GM12864 (cell line): Measurements from ENCODE around the gene CELF5.
"Not testable (repeated sequence)": the region's sequence is repeated elsewhere in the genome, so short reads cannot be mapped to it uniquely, and the experiment has no call there.

Experiments used
- DNase-seq: peaks from one replicate; pipeline ENCODE4 v3.0.0-alpha.2; 2011; ENCODE audit warnings: low read depth
- H3K4me3 ChIP-seq: 2 replicates; pipeline ENCODE4 v1.5.1; 2011; ENCODE audit warnings: mild to moderate bottlenecking, low read depth, low read length, control low read depth
- CTCF ChIP-seq: IDR thresholded peaks from 2 replicates; pipeline ENCODE4 v1.5.1; 2011; ENCODE audit warnings: low read depth, mild to moderate bottlenecking, moderate library complexity, low read length, control low read depth, inconsistent platforms; ENCODE audit errors: missing control alignments

CELF5 gene

GRCh38 chr19:3198901-3199700, 25.4 kb upstream of the CELF5 start:
- TF ChIP-seq CTCF: no peak
- no peak for DNase-seq
- H3K4me3 ChIP-seq: no peak overlapping the region

DNA sequence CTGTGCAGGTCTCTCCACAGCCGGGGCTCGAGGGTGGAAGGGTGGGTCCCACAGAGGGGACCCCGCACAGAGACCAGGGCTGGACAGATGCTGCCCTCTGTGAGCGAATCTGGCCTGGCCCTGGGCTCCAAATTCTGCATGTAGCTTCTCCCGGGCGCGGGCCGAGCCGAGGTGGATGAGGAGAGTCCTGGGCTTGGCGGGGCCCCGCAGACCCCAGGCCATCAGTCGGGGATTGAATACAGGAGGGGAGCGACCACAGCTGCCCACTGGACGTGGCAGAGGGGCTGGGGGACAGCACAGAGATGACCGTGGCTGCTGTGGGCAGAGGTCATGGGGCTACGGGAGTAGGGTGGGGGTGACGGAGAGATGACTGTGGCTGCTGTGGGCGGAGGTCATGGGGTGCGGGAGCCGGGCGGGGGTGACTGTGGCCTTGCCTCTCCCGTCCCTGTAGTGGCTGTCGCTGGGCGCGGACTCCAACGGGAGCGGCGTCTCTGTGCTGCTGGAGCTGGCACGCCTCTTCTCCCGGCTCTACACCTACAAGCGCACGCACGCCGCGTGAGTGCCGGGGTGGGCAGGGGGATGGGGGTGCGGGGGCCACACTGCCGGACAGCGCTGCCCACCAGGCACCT, 23.3 kb upstream of the CELF5 start:
- DNase-seq: no peak
- no peak for TF ChIP-seq CTCF
- H3K4me3 ChIP-seq: no peak overlapping the region

DNA sequence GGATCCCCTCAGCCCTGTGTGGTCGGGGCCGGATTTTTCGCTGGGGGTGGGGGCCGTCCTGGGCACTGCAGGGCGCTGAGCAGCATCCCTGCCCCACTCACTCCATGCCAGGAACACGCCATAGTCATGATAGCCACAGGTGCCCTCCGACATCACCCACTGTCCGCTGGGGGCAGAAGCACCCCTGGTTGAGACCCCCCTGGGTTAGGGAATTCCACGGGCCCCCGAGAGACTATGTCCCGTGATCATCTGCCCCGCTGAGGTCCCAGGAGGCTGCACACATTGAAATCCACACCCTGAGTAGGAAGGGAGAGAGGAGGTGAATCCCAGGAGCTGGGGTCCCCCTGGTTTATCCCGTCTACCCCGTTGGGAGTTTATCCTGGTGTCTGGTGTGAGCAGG, 22.6 kb upstream of the CELF5 start:
- TF ChIP-seq CTCF: no peak
- DNase-seq: no peak
- no peak overlapping the region for H3K4me3 ChIP-seq

- H3K4me3 ChIP-seq: no peak overlapping the region
- TF ChIP-seq CTCF: no peak
- no peak for DNase-seq
These were observed 22.1 kb upstream of the CELF5 start for GRCh38 chr19:3202346-3202745.

- not testable (repeated sequence) for H3K4me3 ChIP-seq, DNase-seq
These were observed 21.6 kb upstream of the CELF5 start for GRCh38 chr19:3202895-3203294.

DNA sequence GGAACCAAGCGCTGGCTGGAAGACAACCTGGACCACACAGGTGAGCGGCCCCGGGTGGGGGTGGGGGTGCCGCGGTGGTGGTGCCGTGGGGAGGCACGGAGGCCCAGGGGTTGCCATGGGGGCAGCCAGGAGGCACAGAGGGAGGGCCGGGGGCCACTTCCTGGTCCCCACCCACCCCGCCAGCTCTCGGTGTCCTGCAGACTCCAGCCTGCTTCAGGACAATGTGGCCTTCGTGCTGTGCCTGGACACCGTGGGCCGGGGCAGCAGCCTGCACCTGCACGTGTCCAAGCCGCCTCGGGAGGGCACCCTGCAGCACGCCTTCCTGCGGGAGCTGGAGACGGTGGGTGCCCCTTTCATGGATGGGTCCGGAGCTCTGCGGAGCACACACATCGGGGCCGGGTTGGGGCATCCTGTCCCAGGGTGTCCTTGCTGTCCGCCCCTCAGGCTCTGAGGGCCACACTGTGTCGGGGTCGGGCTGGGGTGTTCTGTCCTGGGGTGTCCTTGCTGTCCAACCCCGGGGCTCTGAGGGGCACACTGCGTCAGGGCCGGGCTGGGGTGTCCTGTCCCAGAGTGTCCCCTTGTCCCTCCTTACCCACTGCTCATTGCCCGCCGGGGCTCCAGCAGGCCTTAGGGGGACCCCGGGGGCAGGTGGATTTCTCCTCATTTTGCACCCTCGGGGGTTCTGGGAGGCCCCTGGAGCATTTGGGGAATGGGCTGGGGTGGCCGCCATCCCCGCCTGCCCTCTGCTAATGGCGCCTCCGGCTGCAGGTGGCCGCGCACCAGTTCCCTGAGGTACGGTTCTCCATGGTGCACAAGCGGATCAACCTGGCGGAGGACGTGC, 20.4 kb upstream of the CELF5 start:
- DNase-seq: no peak
- H3K4me3 ChIP-seq: no peak overlapping the region
- no peak for TF ChIP-seq CTCF

GRCh38 chr19:3204646-3205275, 19.7 kb upstream of the CELF5 start:
- H3K4me3 ChIP-seq: no peak overlapping the region
- DNase-seq: no peak
- no peak for TF ChIP-seq CTCF
